ENCODE results near the gene MED25. TPM values are rescaled to one million over a fixed set of nuclear protein-coding genes. Genes with fewer than 3 reads are reported as not detected.

MED25 gene
- total and polyA plus RNA-seq, 9 donors = 30.3 to 89.9 (median 67.4) TPM

DNA sequence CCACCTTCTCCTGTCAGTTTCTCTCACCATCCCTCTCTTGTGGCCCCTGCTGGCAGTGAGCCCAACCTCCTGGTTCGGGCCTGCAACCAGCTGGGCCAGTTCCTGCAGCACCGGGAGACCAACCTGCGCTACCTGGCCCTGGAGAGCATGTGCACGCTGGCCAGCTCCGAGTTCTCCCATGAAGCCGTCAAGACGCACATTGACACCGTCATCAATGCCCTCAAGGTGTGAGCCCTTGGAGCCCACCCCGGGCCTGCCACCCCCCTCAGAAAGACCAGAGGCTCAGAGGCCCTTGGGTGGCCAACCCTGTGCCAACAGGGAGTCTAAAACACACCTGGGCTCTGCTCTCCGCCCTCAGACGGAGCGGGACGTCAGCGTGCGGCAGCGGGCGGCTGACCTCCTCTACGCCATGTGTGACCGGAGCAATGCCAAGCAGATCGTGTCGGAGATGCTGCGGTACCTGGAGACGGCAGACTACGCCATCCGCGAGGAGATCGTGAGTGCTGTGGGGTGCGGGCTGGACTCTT is 18.8 kb upstream of the MED25 start:
- Histone ChIP-seq H3K27ac (no peak overlapping the region), H3K27me3 (no peaks in the 10 kb centered on the region), H3K4me3 (no peak overlapping the region), H3K4me1 (ENCODE audit: insufficient read depth) (peaks cover 8% of the 10 kb centered on the region), H3K36me3 (no peaks in the 10 kb centered on the region), H3K9me3 (no peaks in the 10 kb centered on the region)
- no peak for TF ChIP-seq EP300 (IDR thresholded peaks at IDR 0.05)
- TF ChIP-seq POLR2A (IDR thresholded peaks at IDR 0.05) = no peak
- TF ChIP-seq, protein P1, sequence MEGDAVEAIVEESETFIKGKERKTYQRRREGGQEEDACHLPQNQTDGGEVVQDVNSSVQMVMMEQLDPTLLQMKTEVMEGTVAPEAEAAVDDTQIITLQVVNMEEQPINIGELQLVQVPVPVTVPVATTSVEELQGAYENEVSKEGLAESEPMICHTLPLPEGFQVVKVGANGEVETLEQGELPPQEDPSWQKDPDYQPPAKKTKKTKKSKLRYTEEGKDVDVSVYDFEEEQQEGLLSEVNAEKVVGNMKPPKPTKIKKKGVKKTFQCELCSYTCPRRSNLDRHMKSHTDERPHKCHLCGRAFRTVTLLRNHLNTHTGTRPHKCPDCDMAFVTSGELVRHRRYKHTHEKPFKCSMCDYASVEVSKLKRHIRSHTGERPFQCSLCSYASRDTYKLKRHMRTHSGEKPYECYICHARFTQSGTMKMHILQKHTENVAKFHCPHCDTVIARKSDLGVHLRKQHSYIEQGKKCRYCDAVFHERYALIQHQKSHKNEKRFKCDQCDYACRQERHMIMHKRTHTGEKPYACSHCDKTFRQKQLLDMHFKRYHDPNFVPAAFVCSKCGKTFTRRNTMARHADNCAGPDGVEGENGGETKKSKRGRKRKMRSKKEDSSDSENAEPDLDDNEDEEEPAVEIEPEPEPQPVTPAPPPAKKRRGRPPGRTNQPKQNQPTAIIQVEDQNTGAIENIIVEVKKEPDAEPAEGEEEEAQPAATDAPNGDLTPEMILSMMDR (IDR thresholded peaks at IDR 0.05) = no peak
- WGBS, 3 donors = 89 to 92% (median 90%) methylated on average over 27 to 28 of the region's 28 CpGs
- DNase-seq = peak in 2 of 5 donors; percentile 31 to 43
- intact Hi-C loops (cut with DNase I) = no loop called here

DNA sequence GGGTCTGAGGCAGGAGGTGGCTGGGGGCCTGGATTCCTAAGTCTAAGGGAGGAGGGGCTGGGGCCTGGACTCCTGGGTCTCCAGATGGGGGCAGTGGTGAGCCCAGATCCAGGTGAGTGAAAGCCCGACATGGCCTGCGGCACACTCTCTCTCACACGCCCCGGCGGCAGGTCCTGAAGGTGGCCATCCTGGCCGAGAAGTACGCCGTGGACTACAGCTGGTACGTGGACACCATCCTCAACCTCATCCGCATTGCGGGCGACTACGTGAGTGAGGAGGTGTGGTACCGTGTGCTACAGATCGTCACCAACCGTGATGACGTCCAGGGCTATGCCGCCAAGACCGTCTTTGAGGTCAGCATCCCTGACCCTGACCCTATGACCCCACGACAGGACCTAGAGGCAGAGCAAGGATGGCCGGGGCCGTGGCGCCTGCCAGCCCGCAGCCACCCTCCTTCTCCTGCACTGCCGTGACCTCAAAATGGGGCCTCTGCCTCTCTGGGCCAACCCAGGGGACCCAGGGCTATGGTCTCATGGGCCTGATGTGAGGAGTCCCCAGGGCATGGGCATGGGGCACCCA is 18.2 kb upstream of the MED25 start:
- no peaks in the 10 kb centered on the region for H3K27me3 ChIP-seq
- H3K9me3 ChIP-seq = no peaks in the 10 kb centered on the region
- H3K36me3 ChIP-seq = no peaks in the 10 kb centered on the region
- peaks cover 8% of the 10 kb centered on the region for H3K4me1 ChIP-seq (ENCODE audit: insufficient read depth)
- H3K27ac ChIP-seq = no peak overlapping the region
- peak in 2 of 5 donors; percentile 39 to 46 for DNase-seq
- H3K4me3 ChIP-seq = no peak overlapping the region
- WGBS, 3 donors = 88 to 94% (median 92%) methylated on average over 20 to 25 of the region's 25 CpGs
- intact Hi-C loops (cut with DNase I) = loop anchor here in 2 of 4 donors (5.0 to 10.0 kb wide), 3 partner anchors 33 to 75 kb away; partner anchors contain the start of gene AP2A1 (in 1 of the 2)
- no peak for TF ChIP-seq POLR2A (IDR thresholded peaks at IDR 0.05)
- TF ChIP-seq, protein P1 (IDR thresholded peaks at IDR 0.05) = no peak
- TF ChIP-seq EP300 (IDR thresholded peaks at IDR 0.05) = no peak

DNA sequence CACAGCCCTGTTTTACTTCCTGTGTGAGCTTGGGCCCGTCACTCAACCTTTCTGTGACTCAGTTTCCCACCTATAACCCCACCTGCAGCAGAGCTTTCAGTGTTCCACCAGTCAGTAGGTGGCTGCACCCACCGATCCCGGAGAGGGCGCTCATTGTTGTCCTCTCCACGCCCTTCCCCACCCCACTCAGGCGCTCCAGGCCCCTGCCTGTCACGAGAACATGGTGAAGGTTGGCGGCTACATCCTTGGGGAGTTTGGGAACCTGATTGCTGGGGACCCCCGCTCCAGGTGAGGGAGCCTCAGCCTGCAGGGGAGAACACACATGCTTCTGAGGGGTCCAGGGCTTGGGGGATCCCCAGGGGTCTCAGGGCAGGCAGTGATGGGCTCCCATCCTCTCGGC is 17.3 kb upstream of the MED25 start:
- no peak overlapping the region for H3K27ac ChIP-seq
- H3K27me3 ChIP-seq = no peaks in the 10 kb centered on the region
- intact Hi-C loops (cut with DNase I) = loop anchor here in 2 of 4 donors (5.0 to 10.0 kb wide), 3 partner anchors 33 to 76 kb away; partner anchors contain the start of gene AP2A1 (in 1 of the 2)
- H3K4me3 ChIP-seq = no peak overlapping the region
- WGBS, 3 donors = 86 to 95% (median 95%) methylated on average over 10 of the region's 10 CpGs
- TF ChIP-seq, protein P1 (IDR thresholded peaks at IDR 0.05) = no peak
- no peak for TF ChIP-seq EP300 (IDR thresholded peaks at IDR 0.05)
- no peak for TF ChIP-seq POLR2A (IDR thresholded peaks at IDR 0.05)
- no peaks in the 10 kb centered on the region for H3K36me3 ChIP-seq
- H3K9me3 ChIP-seq = no peaks in the 10 kb centered on the region
- peak in 2 of 5 donors; percentile 35 to 40 for DNase-seq
- H3K4me1 ChIP-seq (ENCODE audit: insufficient read depth) = peaks cover 8% of the 10 kb centered on the region

DNA sequence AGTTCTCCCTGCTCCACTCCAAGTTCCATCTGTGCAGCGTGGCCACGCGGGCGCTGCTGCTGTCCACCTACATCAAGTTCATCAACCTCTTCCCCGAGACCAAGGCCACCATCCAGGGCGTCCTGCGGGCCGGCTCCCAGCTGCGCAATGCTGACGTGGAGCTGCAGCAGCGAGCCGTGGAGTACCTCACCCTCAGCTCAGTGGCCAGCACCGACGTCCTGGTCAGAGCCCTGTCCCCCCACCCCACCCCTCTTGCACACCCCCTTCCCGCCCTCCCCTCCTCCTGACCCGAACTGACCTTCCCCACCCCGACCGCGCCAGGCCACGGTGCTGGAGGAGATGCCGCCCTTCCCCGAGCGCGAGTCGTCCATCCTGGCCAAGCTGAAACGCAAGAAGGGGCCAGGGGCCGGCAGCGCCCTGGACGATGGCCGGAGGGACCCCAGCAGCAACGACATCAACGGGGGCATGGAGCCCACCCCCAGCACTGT is 16.6 kb upstream of the MED25 start:
- Histone ChIP-seq H3K27ac (peak overlapping the region; percentile 55 to 61), H3K4me1 (ENCODE audit: insufficient read depth) (peaks cover 8% of the 10 kb centered on the region), H3K4me3 (peak overlapping the region; percentile 35), H3K27me3 (no peaks in the 10 kb centered on the region), H3K36me3 (no peaks in the 10 kb centered on the region), H3K9me3 (no peaks in the 10 kb centered on the region)
- intact Hi-C loops (cut with DNase I) = loop anchor here in 2 of 4 donors (5.0 to 10.0 kb wide), 3 partner anchors 34 to 77 kb away; partner anchors contain the start of gene AP2A1 (in 1 of the 2)
- TF ChIP-seq POLR2A (IDR thresholded peaks at IDR 0.05) (no peak), EP300 (IDR thresholded peaks at IDR 0.05) (no peak)
- TF ChIP-seq, protein P1 (IDR thresholded peaks at IDR 0.05) = no peak
- WGBS, 3 donors = 27 to 44% (median 32%) methylated on average over 28 to 32 of the region's 32 CpGs
- peak in 2 of 5 donors; percentile 43 to 47 for DNase-seq
